Measurements from ENCODE around the gene MBLAC1.

Gene MBLAC1

DNA sequence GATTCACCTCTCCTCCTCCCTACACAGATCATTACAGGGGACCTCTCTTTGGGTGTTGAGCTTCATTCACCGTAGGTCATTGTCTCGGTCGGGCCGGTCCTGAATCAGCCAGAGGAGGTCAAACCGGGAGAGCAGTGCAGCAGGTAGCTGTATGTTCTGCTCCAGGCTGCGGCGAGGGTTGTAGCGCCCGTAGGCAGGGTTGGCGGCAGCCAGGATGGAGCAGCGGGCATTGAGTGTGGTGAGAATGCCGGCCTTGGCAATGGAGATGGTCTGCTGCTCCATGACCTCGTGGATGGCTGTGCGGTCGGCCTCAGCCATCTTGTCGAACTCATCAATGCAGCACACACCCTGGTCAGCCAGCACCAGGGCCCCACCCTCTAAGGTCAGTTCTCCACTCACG is 31.1 kb upstream of the MBLAC1 start:
- POLR2A ChIA-PET: no interaction called here
- CTCF ChIA-PET: interaction anchor here (0.6 kb wide), 1 partner anchor 13 kb away, joined by 5 read pairs; no protein-coding TSS in a partner anchor
- WGBS (ENCODE audit: insufficient coverage): over 99% methylated on average over 16 of the region's 17 CpGs

DNA sequence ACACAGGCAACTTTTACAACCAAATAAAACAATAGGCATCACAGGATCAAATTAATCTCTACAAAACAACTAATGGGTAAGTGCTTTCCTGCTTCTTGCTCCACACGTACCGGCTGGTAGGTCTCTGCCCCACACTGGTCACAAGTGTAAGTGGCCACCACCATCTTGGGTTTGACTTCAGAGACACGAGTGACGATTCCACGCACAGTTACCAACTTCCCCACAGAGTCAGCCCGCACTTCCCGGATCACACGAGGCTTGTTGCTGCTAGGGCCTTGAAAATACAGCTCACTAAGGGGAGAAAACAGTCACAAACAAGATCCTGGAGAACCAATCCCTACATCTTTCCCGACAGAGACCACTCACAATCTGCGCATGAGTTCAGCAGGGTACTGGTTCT is 27.9 kb upstream of the MBLAC1 start:
- DNase-seq: no peak
- Histone ChIP-seq H3K27me3 (replicated peaks in 2 of 5; ENCODE audit: control insufficient read depth in 4 of 5, insufficient read depth in 5 of 5, low read length in 4 of 5) (no peaks in the 10 kb centered on the region), H3K4me1 (ENCODE audit: control extremely low read depth in 1 of 4, control insufficient read depth in 4 of 4, insufficient read depth in 4 of 4, low read length in 3 of 4) (peaks cover 7 to 25% (median 15%) of the 10 kb centered on the region in 4 experiments), H3K4me3 (ENCODE audit: control insufficient read depth in 1 of 7, extremely low read depth in 1 of 7, insufficient read depth in 4 of 7, low read depth in 2 of 7, low read length in 6 of 7) (peak overlapping the region in 2 of 7 experiments; percentile 45 to 89), H3K36me3 (ENCODE audit: control insufficient read depth in 4 of 4, insufficient read depth in 4 of 4, low read length in 3 of 4) (peaks cover 28 to 66% (median 51%) of the 10 kb centered on the region in 4 experiments), H3K9me3 (ENCODE audit: control extremely low read depth in 1 of 5, control insufficient read depth in 4 of 5, insufficient read depth in 2 of 5, low read depth in 1 of 5, low read length in 4 of 5) (no peaks in the 10 kb centered on the region), H3K27ac (ENCODE audit: insufficient read depth in 1 of 2, low read depth in 1 of 2, low read length in 2 of 2, poor library complexity in 1 of 2, severe bottlenecking in 2 of 2) (peak overlapping the region; percentile 86 to 90)
- POLR2A ChIA-PET: no interaction called here
- CTCF ChIA-PET: interaction anchor here (0.6 kb wide), 1 partner anchor 51 kb away, joined by 3 read pairs; no protein-coding TSS in a partner anchor
- 91% methylated on average over 7 of the region's 10 CpGs for WGBS (ENCODE audit: insufficient coverage)

More for the DNA sequence above, 31.1 kb upstream of the MBLAC1 start:
- no peaks in the 10 kb centered on the region for H3K9me3 ChIP-seq (ENCODE audit: control extremely low read depth in 1 of 5, control insufficient read depth in 4 of 5, insufficient read depth in 2 of 5, low read depth in 1 of 5, low read length in 4 of 5)
- H3K27me3 ChIP-seq (replicated peaks in 2 of 5; ENCODE audit: control insufficient read depth in 4 of 5, insufficient read depth in 5 of 5, low read length in 4 of 5): no peaks in the 10 kb centered on the region
- peaks cover 31 to 91% (median 75%) of the 10 kb centered on the region in 4 experiments for H3K36me3 ChIP-seq (ENCODE audit: control insufficient read depth in 4 of 4, insufficient read depth in 4 of 4, low read length in 3 of 4)
- H3K4me3 ChIP-seq (ENCODE audit: control insufficient read depth in 1 of 7, extremely low read depth in 1 of 7, insufficient read depth in 4 of 7, low read depth in 2 of 7, low read length in 6 of 7): no peak overlapping the region
- DNase-seq: no peak
- peak overlapping the region in 1 of 2 experiments; percentile 9 for H3K27ac ChIP-seq (ENCODE audit: insufficient read depth in 1 of 2, low read depth in 1 of 2, low read length in 2 of 2, poor library complexity in 1 of 2, severe bottlenecking in 2 of 2)
- peaks cover 7 to 15% (median 9%) of the 10 kb centered on the region in 4 experiments for H3K4me1 ChIP-seq (ENCODE audit: control extremely low read depth in 1 of 4, control insufficient read depth in 4 of 4, insufficient read depth in 4 of 4, low read length in 3 of 4)

DNA sequence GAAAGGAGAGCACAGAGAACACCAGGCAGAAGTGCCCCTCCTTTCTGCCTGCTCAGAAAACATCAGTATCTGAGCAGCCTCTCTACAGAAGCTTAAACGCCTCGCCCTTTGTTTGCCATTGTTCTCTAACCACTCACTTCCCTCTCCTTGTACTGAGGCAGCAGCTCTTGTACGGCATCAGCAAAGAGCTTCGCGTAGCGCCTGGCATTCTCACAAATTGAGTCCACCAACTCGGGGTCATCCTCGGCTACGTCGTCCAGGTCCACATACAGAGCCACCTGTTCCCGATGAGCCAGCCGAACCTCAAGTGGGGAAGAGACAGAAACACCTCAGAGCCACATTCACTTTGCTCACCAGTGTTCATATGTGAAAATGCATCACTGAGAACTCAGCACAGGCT is 27.3 kb upstream of the MBLAC1 start:
- WGBS (ENCODE audit: insufficient coverage): 93% methylated on average over 11 of the region's 12 CpGs
- H3K27ac ChIP-seq (ENCODE audit: insufficient read depth in 1 of 2, low read depth in 1 of 2, low read length in 2 of 2, poor library complexity in 1 of 2, severe bottlenecking in 2 of 2): peak overlapping the region; percentile 86 to 90
- ChIA-PET POLR2A (no interaction called here), CTCF (interaction anchor here (1.4 kb wide), 1 partner anchor 25 kb away, joined by 3 read pairs; no protein-coding TSS in a partner anchor)
- H3K4me3 ChIP-seq (ENCODE audit: control insufficient read depth in 1 of 7, extremely low read depth in 1 of 7, insufficient read depth in 4 of 7, low read depth in 2 of 7, low read length in 6 of 7): peak overlapping the region; percentile 34 to 93 (median 88)
- H3K27me3 ChIP-seq (replicated peaks in 2 of 5; ENCODE audit: control insufficient read depth in 4 of 5, insufficient read depth in 5 of 5, low read length in 4 of 5): no peaks in the 10 kb centered on the region
- no peaks in the 10 kb centered on the region for H3K9me3 ChIP-seq (ENCODE audit: control extremely low read depth in 1 of 5, control insufficient read depth in 4 of 5, insufficient read depth in 2 of 5, low read depth in 1 of 5, low read length in 4 of 5)
- peaks cover 24 to 65% (median 47%) of the 10 kb centered on the region in 4 experiments for H3K36me3 ChIP-seq (ENCODE audit: control insufficient read depth in 4 of 4, insufficient read depth in 4 of 4, low read length in 3 of 4)
- H3K4me1 ChIP-seq (ENCODE audit: control extremely low read depth in 1 of 4, control insufficient read depth in 4 of 4, insufficient read depth in 4 of 4, low read length in 3 of 4): peaks cover 7 to 25% (median 15%) of the 10 kb centered on the region in 4 experiments
- no peak for DNase-seq

DNA sequence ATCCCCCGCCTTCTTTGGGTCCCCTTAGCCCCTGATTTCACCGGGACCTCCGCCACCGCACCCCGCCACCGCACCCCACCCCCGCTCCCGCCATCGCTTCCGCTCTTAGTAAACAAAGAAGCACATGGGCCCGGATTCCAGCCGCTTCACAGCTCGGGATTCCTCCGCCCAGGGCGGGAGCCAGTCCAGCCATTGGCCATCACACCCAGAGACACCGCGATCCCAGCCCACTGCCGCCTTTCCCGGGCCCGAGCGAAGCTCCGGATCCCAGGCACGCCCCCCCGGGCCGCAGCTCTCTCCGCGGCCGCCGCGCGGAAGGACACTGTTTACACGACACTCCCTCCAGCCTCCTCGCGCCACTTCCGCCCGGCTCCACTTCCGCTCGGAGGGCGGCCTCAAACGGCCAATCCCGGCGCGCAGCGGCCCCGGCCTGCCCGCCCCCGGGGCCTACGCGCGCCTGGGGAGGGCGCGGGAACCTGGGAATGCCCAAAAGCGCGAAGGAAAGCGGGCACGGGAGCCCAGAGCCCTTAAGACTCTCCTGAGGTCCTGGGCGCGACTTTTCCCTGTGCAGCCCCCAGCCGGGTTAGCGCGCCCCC is 26.2 kb upstream of the MBLAC1 start:
- Histone ChIP-seq H3K27me3 (replicated peaks in 2 of 5; ENCODE audit: control insufficient read depth in 4 of 5, insufficient read depth in 5 of 5, low read length in 4 of 5) (no peaks in the 10 kb centered on the region), H3K36me3 (ENCODE audit: control insufficient read depth in 4 of 4, insufficient read depth in 4 of 4, low read length in 3 of 4) (peaks cover 19 to 64% (median 42%) of the 10 kb centered on the region in 4 experiments), H3K9me3 (ENCODE audit: control extremely low read depth in 1 of 5, control insufficient read depth in 4 of 5, insufficient read depth in 2 of 5, low read depth in 1 of 5, low read length in 4 of 5) (no peaks in the 10 kb centered on the region), H3K4me3 (ENCODE audit: control insufficient read depth in 1 of 7, extremely low read depth in 1 of 7, insufficient read depth in 4 of 7, low read depth in 2 of 7, low read length in 6 of 7) (peak overlapping the region; percentile 56 to 93 (median 88)), H3K27ac (ENCODE audit: insufficient read depth in 1 of 2, low read depth in 1 of 2, low read length in 2 of 2, poor library complexity in 1 of 2, severe bottlenecking in 2 of 2) (peak overlapping the region; percentile 86 to 90), H3K4me1 (ENCODE audit: control extremely low read depth in 1 of 4, control insufficient read depth in 4 of 4, insufficient read depth in 4 of 4, low read length in 3 of 4) (peaks cover 7 to 25% (median 15%) of the 10 kb centered on the region in 4 experiments)
- ChIA-PET POLR2A (interaction anchor here (0.6 to 2.0 kb wide), 10 partner anchors 9 to 181 kb away, joined by 3 to 13 read pairs (median 4); partner anchors contain the start of genes COPS6, MBLAC1 and TRIM4), CTCF (interaction anchor here (0.8 to 2.2 kb wide), 10 partner anchors 9 to 48 kb away, joined by 3 to 7 read pairs (median 4); partner anchors contain the start of gene COPS6)
- peak; percentile 94 to 96 (median 95) for DNase-seq
- under 1% methylated on average over 50 of the region's 61 CpGs for WGBS (ENCODE audit: insufficient coverage)

DNA sequence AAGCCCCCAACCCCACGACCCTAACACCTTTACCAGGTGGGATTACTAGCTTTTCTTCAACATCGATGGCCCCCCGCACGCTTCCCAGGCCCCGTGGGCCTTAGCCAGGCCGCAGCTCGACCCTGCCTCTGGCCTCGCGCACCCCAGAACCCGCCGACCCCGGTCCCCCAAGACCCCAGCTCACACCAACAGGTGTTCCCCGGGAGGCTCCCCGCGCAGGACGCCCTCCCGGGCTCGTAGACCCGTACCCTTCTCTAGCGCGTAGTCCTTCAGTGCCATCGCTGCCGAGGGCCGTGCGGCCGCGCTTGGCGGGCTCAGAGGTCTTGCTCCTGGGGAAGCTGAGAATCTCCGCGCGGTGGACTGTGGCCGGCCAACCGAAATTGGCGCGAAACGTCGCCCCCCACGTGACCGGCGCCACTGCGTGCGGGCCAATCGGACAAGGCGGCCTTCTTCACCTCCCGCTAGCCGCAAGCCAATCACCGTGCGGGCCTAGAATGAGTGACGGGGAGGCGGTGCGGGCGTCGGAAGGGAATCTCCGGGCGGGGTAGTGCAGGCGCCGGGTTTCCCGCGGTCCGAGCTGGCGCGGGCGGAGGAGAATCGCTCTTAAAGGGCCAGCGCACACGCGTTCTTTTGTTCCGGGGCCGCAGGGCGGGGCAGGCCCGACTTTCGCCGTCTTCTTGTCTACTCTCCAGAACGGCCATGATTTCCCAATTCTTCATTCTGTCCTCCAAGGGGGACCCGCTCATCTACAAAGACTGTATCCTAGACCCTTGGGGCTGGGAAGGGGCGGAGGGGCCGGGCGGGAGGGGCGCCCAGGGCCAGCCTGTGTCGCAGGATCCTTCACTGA is 25.5 kb upstream of the MBLAC1 start, which contains the start of the genes AP4M1 and MCM7:
Gene AP4M1 (plus strand): TSS at position 628 of the 847 bp plus-strand sequence. CDS start 72 bp downstream, at position 700.
Gene MCM7 (minus strand): TSS at position 382 of the 847 bp plus-strand sequence. CDS start 103 bp downstream, at position 279.
- Histone ChIP-seq H3K4me1 (ENCODE audit: control extremely low read depth in 1 of 4, control insufficient read depth in 4 of 4, insufficient read depth in 4 of 4, low read length in 3 of 4) (peaks cover 7 to 25% (median 15%) of the 10 kb centered on the region in 4 experiments), H3K27ac (ENCODE audit: insufficient read depth in 1 of 2, low read depth in 1 of 2, low read length in 2 of 2, poor library complexity in 1 of 2, severe bottlenecking in 2 of 2) (peak within 1 kb of the TSS; percentile 86 to 90), H3K27me3 (replicated peaks in 2 of 5; ENCODE audit: control insufficient read depth in 4 of 5, insufficient read depth in 5 of 5, low read length in 4 of 5) (no peaks in the 10 kb centered on the region), H3K36me3 (ENCODE audit: control insufficient read depth in 4 of 4, insufficient read depth in 4 of 4, low read length in 3 of 4) (peaks cover 17 to 64% (median 41%) of the 10 kb centered on the region in 4 experiments), H3K4me3 (ENCODE audit: control insufficient read depth in 1 of 7, extremely low read depth in 1 of 7, insufficient read depth in 4 of 7, low read depth in 2 of 7, low read length in 6 of 7) (peak within 1 kb of the TSS; percentile 56 to 93 (median 88)), H3K9me3 (ENCODE audit: control extremely low read depth in 1 of 5, control insufficient read depth in 4 of 5, insufficient read depth in 2 of 5, low read depth in 1 of 5, low read length in 4 of 5) (no peaks in the 10 kb centered on the region)
- peak; percentile 97 to 98 (median 98) for DNase-seq
- CTCF ChIA-PET: interaction anchor here (0.7 to 2.2 kb wide), 13 partner anchors 7 to 32 kb away, joined by 3 to 8 read pairs (median 5); partner anchors contain the start of gene COPS6
- WGBS (ENCODE audit: insufficient coverage): 0% methylated on average over 56 of the region's 80 CpGs
- POLR2A ChIA-PET: interaction anchor here (0.6 to 2.0 kb wide), 14 partner anchors 10 to 328 kb away, joined by 3 to 13 read pairs (median 4); partner anchors contain the start of genes CNPY4, COPS6, MBLAC1 and MEPCE

DNA sequence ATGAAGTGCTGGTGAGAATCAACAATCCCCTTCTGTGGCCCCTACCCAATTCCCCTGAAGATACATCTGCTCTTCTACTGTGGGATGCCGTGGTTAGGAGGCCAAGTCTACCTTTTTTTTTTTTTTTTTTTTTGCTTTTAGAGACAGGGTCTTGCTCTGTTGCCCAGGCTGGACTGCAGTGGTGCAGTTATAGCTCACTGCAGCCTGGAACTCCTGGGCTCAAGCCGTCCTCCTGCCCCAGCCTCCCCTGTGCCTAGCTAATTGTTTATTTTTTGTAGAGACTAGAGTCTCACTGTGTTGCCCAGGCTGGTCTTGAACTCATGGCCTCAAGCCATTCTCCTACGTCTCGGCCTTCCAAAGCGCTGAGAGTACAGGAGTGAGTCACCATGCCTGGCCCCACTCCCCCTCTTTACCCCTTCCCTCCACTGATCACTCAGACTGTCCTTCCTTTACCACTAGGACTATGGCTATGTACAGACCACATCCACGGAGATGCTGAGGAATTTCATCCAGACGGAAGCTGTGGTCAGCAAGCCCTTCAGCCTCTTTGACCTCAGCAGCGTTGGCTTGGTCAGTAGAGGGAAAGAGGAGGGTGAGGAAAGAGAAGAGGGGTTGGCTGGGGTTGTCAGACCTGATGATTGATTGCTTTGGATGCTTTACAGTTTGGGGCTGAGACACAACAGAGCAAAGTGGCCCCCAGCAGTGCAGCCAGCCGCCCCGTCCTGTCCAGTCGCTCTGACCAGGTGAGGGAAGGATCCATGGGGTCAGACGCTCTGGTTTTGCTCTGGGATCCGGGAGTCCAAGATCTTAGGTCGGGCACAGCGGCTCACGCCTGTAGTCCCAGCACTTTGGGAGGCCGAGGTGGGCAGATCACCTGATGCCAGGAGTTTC is 23.6 kb upstream of the MBLAC1 start:
- peaks cover 12 to 68% (median 41%) of the 10 kb centered on the region in 4 experiments for H3K36me3 ChIP-seq (ENCODE audit: control insufficient read depth in 4 of 4, insufficient read depth in 4 of 4, low read length in 3 of 4)
- H3K27ac ChIP-seq (ENCODE audit: insufficient read depth in 1 of 2, low read depth in 1 of 2, low read length in 2 of 2, poor library complexity in 1 of 2, severe bottlenecking in 2 of 2): no peak overlapping the region
- no peaks in the 10 kb centered on the region for H3K9me3 ChIP-seq (ENCODE audit: control extremely low read depth in 1 of 5, control insufficient read depth in 4 of 5, insufficient read depth in 2 of 5, low read depth in 1 of 5, low read length in 4 of 5)
- WGBS (ENCODE audit: insufficient coverage): 94% methylated on average over 14 of the region's 17 CpGs
- DNase-seq: no peak
- no peak overlapping the region for H3K4me3 ChIP-seq (ENCODE audit: control insufficient read depth in 1 of 7, extremely low read depth in 1 of 7, insufficient read depth in 4 of 7, low read depth in 2 of 7, low read length in 6 of 7)
- ChIA-PET POLR2A (interaction anchor here (1.4 kb wide), 1 partner anchor 21 kb away, joined by 6 read pairs; no protein-coding TSS in a partner anchor), CTCF (interaction anchor here (1.6 kb wide), 1 partner anchor 29 kb away, joined by 7 read pairs; no protein-coding TSS in a partner anchor)
- H3K4me1 ChIP-seq (ENCODE audit: control extremely low read depth in 1 of 4, control insufficient read depth in 4 of 4, insufficient read depth in 4 of 4, low read length in 3 of 4): peaks cover 7 to 25% (median 15%) of the 10 kb centered on the region in 4 experiments
- no peaks in the 10 kb centered on the region for H3K27me3 ChIP-seq (replicated peaks in 2 of 5; ENCODE audit: control insufficient read depth in 4 of 5, insufficient read depth in 5 of 5, low read length in 4 of 5)

Measured in common myeloid progenitor, CD34-positive (primary cell).